MM.1S (cell line): Measurements from ENCODE around the gene RAB6B.

Experiments used
- CTCF ChIP-seq: fragments of 300-600 bp; sonication (generic); IDR thresholded peaks from 2 replicates; pipeline ENCODE4 v1.5.1; 2016; ENCODE audit warnings: antibody characterized with exemption, low read length, mixed read lengths
- EZH2 ChIP-seq: fragments of 300-600 bp; sonication (generic); optimal IDR thresholded peaks from 2 replicates; pipeline ENCODE3; 2017; ENCODE audit warnings: low read depth, mild to moderate bottlenecking, antibody characterized with exemption, low read length, mixed read lengths

GRCh38 chr3:133827684-133828083 is 68.0 kb downstream of the RAB6B start:
- TF ChIP-seq CTCF (no peak), EZH2 (no peak)
